GM19395 (cell line): ENCODE measurements around the gene PRR5L.

Experiments
- ATAC-seq: cut with Tn5 transposase; IDR thresholded peaks from one replicate; pipeline ENCODE4 v1.9.1; 2021; ENCODE audit warnings: mild to moderate bottlenecking, moderate library complexity; ENCODE audit not compliant: unreplicated experiment

PRR5L gene

GRCh38 chr11:36427079-36427478 lies 131.0 kb downstream of the PRR5L start:
- no peak for ATAC-seq

- no peak for ATAC-seq
Measured at GRCh38 chr11:36427876-36428275, 131.8 kb downstream of the PRR5L start.

- no peak for ATAC-seq
Measured at GRCh38 chr11:36431429-36432092, 135.5 kb downstream of the PRR5L start.

GRCh38 chr11:36432093-36432469 lies 136.0 kb downstream of the PRR5L start:
- ATAC-seq, result no peak

GRCh38 chr11:36432738-36433137 lies 136.7 kb downstream of the PRR5L start:
- ATAC-seq, result no peak

DNA sequence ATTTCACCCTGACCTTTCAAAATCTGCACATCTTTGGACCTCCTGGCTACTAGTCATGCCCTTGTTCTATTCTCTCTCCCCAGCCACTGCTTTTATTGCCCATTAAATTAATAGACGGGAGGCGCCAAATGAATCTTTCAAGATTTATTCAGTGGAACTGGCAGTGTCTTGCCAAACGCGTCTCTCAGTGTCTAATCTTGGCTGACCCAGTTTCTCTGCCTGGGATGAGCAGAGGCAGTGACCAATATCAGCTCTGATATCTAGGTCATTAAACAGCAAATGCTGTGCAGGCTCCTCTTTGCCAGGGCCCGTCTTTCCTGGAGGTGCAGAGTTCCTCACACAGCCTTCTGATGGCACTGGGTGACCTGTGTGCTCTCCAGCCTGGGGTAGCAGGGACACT lies 140.0 kb downstream of the PRR5L start:
- no peak for ATAC-seq

GRCh38 chr11:36436589-36436988 lies 140.5 kb downstream of the PRR5L start:
- ATAC-seq, result no peak

DNA sequence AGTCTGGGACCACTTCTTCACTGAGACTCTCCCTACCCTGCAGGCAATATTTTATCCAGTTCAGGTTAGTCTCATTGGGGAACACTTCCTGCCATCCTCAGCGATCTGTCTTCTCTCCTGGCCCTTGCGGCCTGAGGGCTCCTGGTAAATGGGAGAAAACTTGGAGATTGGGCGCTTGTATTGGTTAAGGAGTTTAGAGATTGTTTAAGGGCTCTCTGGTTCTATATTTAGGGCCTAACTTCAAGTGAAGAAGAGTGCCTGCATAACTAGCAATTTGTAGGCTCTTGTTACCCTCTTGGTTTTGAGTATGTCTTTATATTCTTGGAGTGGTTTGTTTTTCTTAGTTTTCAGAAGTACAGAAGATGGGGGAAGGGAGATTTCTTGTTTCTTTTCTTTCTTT lies 141.3 kb downstream of the PRR5L start:
- ATAC-seq, result no peak

- no peak for ATAC-seq
Measured at GRCh38 chr11:36438126-36438525, 142.0 kb downstream of the PRR5L start.

DNA sequence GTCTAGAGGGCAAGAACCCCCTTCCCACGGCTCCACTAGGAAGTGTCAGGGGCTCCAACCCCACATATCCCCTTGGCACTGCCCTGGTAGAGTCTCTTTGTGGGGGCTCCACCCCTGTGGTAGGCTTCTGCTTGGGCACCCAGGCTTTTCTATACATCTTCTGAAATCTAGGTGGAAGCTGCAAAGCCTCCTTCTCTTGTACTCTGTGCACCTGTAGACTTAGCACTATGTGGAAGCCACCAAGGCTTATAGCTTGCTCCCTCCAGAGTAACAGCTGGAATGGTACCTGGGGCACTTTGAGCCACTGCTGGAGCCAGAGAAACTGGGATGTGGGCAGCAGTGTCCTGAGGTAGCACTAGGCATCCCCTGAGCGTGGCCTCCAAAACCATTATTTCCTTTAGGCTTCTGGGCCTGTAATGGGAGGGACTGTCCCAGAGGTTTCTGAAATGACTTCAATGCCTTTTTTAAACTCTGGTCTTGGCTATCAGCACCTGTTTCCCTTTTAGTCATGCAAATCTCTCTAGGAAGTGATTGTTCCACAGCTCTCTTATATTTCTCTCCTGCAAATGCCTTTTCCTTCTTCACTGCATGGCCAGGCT lies 145.6 kb downstream of the PRR5L start:
- ATAC-seq, result peak; percentile 96

DNA sequence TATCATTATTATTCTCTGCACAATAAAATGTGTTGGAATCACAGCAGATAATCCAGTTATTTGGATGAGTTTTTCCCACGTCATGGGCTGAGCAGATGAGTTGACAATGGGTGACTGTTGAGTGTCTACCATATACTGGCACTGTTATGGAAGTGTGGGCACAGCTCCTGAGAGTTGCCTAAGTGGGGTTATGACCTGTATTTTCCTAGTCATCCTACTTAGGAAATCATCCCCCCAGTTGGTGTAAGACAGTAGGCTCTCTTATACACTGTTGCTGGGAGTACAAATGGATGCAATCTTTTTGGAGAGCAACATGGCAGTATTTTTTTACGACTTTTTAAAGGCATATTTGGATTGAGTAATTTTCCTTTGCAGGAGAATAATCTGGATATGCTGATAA lies 147.6 kb downstream of the PRR5L start:
- ATAC-seq, result no peak

- no peak for ATAC-seq
Measured at GRCh38 chr11:36446135-36446534, 150.0 kb downstream of the PRR5L start.

GRCh38 chr11:36447514-36447913 lies 151.4 kb downstream of the PRR5L start:
- no peak for ATAC-seq

DNA sequence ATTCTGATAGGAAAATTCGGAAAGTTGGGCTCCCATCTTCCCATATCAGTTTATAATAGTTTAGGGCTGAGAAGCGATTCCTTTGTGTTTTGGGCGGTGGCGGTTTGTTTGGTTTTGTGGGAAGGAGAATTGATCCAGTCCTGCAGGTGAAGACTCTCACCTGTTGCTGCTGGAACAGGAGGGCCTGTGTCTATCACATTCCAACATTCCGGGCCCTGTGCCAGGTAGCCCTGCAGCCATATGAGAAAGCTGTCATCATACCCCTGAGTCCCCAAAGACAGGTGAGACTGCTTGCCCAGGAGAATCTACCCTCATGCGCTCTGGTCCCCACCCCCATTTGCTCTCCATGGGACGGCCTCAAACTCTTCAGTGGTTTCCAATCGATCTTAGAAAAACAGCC lies 151.9 kb downstream of the PRR5L start:
- no peak for ATAC-seq

- no peak for ATAC-seq
Measured at GRCh38 chr11:36449561-36450096, 153.5 kb downstream of the PRR5L start.

DNA sequence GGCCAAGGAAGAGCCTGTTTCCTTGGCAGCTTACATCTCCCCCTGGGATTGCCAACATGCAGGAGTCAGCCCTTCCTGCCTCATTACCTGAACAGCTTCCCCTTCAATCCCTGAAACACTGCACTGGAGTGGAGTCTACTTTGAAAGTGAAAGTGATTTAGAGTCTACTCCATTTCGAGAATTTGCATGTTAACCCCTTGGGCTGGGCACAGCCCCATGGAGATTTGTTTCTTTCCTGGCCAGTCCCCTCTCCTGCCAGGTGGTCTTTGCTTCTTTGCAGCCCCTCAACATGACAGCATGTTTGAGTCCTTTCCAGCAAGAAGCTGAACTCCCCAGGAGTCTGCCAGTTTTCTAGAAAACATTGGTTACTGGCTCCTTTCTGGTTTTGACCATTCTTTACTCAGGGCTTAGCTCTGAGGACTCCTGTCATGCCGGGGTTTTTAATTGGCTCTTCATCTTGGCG lies 154.1 kb downstream of the PRR5L start:
- ATAC-seq, result peak; percentile 77

DNA sequence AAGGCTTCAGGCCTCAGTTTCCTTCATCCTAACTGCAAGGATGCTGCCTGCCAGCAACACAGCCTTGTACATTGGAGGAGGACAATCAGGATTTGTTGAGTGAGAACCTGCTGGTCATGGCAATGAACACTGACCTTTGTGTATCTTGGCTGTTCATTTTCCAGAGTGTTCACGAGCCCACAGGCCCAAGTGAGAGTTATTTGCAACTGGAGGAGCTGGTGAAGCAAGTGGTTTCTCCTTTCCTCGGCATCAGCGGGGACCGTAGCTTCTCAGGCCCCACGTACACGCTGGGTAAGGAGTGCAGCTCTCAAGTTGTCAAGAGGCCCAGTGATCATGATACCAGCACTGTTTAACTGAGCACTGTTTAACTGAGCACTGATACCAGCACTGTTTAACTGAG lies 155.0 kb downstream of the PRR5L start:
- no peak for ATAC-seq

DNA sequence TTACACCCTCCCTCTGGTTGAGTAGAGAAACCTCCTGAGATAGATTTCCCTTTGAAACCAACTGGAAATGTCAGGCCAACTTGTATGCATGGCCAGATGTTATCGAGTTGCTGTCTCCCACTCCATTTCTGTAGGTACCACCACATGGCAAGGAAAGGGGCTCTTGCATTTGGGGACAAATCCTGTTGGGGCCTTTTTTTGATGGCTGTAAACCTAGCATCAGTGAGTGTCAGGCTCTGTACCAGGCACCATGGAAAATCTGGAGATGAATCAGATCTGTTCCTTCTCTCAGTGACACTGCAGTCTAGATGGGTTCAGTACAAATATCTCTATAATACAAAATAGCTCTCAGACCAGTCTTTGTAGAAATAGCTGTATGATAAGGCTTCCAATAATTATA lies 155.6 kb downstream of the PRR5L start:
- ATAC-seq, result no peak

GRCh38 chr11:36452236-36452940 lies 156.3 kb downstream of the PRR5L start:
- no peak for ATAC-seq

GRCh38 chr11:36452961-36453360 lies 156.9 kb downstream of the PRR5L start:
- no peak for ATAC-seq

DNA sequence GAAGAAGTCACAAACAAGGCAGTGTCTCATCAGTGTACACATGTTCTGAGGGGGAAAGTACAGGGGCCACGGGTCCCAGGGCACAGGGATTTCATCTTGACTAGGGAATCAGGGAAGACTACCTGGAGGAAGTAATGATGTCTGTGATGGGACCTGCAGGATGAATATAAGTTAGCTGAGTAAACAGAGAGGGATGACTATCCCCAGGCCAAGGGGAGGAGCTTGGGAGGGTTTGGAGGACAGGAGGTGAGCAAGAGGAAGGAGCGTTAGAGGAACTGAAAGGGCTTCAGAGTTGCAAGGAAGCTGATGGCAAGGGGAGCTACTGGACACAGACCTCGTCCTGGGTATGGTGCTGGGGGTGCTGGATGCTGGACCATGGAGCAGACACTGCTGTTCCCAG lies 157.6 kb downstream of the PRR5L start:
- ATAC-seq, result no peak

- ATAC-seq, result no peak
Measured at GRCh38 chr11:36454551-36454940, 158.5 kb downstream of the PRR5L start.
